Measurements from ENCODE around the gene TRIM69. TPM values are rescaled to one million over a fixed set of nuclear protein-coding genes. Genes with fewer than 3 reads are reported as not detected.

Gene TRIM69
- total RNA-seq, 1 donor from 2014 or later, result 24.9 TPM

DNA sequence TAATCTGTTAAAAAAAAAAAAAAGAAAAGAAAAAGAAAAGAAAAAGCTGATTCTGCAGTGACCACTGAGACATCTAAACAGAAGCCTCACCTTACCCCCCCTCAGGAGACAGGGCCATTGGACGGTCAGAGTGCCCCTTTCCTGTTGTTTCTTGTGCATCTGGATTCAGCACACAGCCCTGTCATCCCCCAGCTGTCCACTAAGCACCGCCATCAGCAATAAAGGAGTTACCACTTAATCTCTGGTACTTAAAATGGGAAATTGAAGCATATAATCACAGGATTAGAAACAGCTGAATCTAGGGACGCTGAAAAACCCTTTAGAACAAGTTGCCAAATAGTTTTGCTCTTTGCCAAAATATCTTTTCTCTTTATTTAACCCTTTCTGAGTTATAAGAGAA, 62.5 kb downstream of the TRIM69 start:
- Mint-ChIP-seq H3K4me1 (ENCODE audit: unreplicated experiment) (no peaks in the 10 kb centered on the region), H3K27ac (no peak overlapping the region), H3K36me3 (no peaks in the 10 kb centered on the region), H3K27me3 (no peaks in the 10 kb centered on the region), H3K9me3 (no peaks in the 10 kb centered on the region), H3K4me3 (no peak overlapping the region)
- TF ChIP-seq, protein P1, sequence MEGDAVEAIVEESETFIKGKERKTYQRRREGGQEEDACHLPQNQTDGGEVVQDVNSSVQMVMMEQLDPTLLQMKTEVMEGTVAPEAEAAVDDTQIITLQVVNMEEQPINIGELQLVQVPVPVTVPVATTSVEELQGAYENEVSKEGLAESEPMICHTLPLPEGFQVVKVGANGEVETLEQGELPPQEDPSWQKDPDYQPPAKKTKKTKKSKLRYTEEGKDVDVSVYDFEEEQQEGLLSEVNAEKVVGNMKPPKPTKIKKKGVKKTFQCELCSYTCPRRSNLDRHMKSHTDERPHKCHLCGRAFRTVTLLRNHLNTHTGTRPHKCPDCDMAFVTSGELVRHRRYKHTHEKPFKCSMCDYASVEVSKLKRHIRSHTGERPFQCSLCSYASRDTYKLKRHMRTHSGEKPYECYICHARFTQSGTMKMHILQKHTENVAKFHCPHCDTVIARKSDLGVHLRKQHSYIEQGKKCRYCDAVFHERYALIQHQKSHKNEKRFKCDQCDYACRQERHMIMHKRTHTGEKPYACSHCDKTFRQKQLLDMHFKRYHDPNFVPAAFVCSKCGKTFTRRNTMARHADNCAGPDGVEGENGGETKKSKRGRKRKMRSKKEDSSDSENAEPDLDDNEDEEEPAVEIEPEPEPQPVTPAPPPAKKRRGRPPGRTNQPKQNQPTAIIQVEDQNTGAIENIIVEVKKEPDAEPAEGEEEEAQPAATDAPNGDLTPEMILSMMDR (conservative IDR thresholded peaks at IDR 0.05), result peak; percentile 50
- DNase-seq (ENCODE audit: extremely low spot score, unreplicated experiment), result no peak

DNA sequence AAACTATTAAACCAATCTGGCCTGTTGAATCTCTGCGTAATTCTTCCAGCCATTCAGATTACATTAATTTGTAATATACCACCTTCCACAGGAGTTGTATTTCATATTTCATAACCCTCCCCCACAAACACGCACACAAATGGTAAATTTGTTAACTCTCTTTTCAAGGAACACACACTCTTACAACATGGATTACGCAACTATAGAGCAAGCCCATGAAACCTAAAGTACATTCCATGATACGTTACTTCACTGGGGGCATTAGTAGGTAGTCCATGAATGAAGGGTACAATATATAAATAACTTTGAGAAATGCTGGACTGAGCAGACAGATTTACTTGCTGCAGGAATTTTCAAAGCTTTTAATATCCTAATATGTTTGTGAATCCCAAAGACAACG, 65.0 kb downstream of the TRIM69 start:
- Mint-ChIP-seq H3K27me3 (peaks cover 4% of the 10 kb centered on the region), H3K4me3 (no peak overlapping the region), H3K27ac (no peak overlapping the region), H3K9me3 (no peaks in the 10 kb centered on the region), H3K4me1 (ENCODE audit: unreplicated experiment) (no peaks in the 10 kb centered on the region), H3K36me3 (no peaks in the 10 kb centered on the region)
- TF ChIP-seq, protein P1 (conservative IDR thresholded peaks at IDR 0.05), result no peak
- DNase-seq (ENCODE audit: extremely low spot score, unreplicated experiment), result no peak

DNA sequence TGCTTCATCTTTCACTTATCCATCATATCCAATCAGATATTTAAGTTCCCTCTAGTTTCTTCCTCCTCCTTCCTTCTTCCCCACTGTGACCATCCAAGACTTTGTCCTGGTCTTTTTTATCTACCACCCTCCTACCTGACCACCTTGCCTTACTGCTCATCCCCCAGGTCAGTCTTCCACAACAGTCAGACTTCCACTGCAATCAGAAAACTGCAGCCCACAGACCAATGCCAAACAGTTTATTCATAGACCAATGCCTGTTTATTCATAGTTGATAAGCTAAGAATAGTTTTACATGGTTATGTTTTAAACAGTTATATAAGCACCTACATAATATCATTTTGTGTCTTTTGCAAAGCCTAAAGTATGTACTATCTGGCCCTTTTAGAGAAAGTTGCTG, 65.5 kb downstream of the TRIM69 start:
- H3K27me3 Mint-ChIP-seq, result peaks cover 4% of the 10 kb centered on the region
- no peaks in the 10 kb centered on the region for H3K36me3 Mint-ChIP-seq
- no peaks in the 10 kb centered on the region for H3K9me3 Mint-ChIP-seq
- DNase-seq (ENCODE audit: extremely low spot score, unreplicated experiment), result no peak
- no peaks in the 10 kb centered on the region for H3K4me1 Mint-ChIP-seq (ENCODE audit: unreplicated experiment)
- H3K27ac Mint-ChIP-seq, result no peak overlapping the region
- no peak overlapping the region for H3K4me3 Mint-ChIP-seq
- TF ChIP-seq, protein P1 (conservative IDR thresholded peaks at IDR 0.05), result no peak

DNA sequence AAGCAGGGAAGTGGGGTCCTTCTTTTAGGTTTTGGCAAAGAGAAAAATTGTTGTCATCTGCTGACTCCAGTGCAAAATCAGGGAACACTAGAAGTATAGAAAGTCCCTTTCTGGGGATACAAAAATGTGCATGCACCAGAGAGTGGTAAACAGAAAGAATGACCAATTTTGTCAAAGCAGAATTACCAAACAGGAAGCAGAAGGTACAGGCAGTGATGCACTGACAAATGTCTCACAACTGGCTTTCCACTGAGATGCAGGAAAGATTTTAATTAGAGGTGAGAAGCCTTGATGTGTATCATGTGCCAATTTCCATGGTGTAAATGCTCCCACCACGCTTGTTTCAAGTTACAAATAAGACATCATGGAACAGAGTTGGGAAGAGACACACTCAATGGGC, 66.0 kb downstream of the TRIM69 start:
- H3K9me3 Mint-ChIP-seq, result no peaks in the 10 kb centered on the region
- DNase-seq (ENCODE audit: extremely low spot score, unreplicated experiment), result no peak
- H3K27ac Mint-ChIP-seq, result no peak overlapping the region
- TF ChIP-seq, protein P1 (conservative IDR thresholded peaks at IDR 0.05), result no peak
- no peaks in the 10 kb centered on the region for H3K36me3 Mint-ChIP-seq
- no peak overlapping the region for H3K4me3 Mint-ChIP-seq
- no peaks in the 10 kb centered on the region for H3K4me1 Mint-ChIP-seq (ENCODE audit: unreplicated experiment)
- peaks cover 4% of the 10 kb centered on the region for H3K27me3 Mint-ChIP-seq

GRCh38 chr15:44804298-44805046, 68.1 kb downstream of the TRIM69 start:
- H3K4me3 Mint-ChIP-seq, result no peak overlapping the region
- TF ChIP-seq, protein P1 (conservative IDR thresholded peaks at IDR 0.05), result no peak
- H3K36me3 Mint-ChIP-seq, result no peaks in the 10 kb centered on the region
- peaks cover 10% of the 10 kb centered on the region for H3K27me3 Mint-ChIP-seq
- no peak for DNase-seq (ENCODE audit: extremely low spot score, unreplicated experiment)
- no peak overlapping the region for H3K27ac Mint-ChIP-seq
- no peaks in the 10 kb centered on the region for H3K4me1 Mint-ChIP-seq (ENCODE audit: unreplicated experiment)
- H3K9me3 Mint-ChIP-seq, result no peaks in the 10 kb centered on the region
